HTR-8/SVneo (cell line): ENCODE data around the gene SPIN2A.
"Not testable (repeated sequence)": the region's sequence is repeated elsewhere in the genome, so short reads cannot be mapped to it uniquely, and the experiment has no call there.

Source experiments
- DNase-seq: peaks from one replicate; pipeline ENCODE4 v3.0.0; 2011; ENCODE audit warnings: low spot score, mixed read lengths; ENCODE audit not compliant: insufficient read length
- FAIRE-seq: peaks from 2 replicates; lab custom pipeline; 2011; peaks lifted over from hg19 to GRCh38; lab: Jason Lieb, UNC

Gene SPIN2A

GRCh38 chrX:57104406-57104805 lies 32.8 kb downstream of the SPIN2A start:
- FAIRE-seq (no peak), DNase-seq (no peak)

GRCh38 chrX:57103489-57103888 lies 33.7 kb downstream of the SPIN2A start:
- no peak for DNase-seq
- no peak for FAIRE-seq

- not testable (repeated sequence) for FAIRE-seq, DNase-seq
Observed at GRCh38 chrX:57102918-57103317, 34.3 kb downstream of the SPIN2A start.
